LNCAP (cell line): ENCODE results near the gene PNCK.

Source experiments
- CTCF ChIP-seq: fragments of 450-650 bp; IDR thresholded peaks from 2 replicates; pipeline ENCODE4 v1.5.1; 2017; ENCODE audit warnings: mild to moderate bottlenecking

PNCK gene

DNA sequence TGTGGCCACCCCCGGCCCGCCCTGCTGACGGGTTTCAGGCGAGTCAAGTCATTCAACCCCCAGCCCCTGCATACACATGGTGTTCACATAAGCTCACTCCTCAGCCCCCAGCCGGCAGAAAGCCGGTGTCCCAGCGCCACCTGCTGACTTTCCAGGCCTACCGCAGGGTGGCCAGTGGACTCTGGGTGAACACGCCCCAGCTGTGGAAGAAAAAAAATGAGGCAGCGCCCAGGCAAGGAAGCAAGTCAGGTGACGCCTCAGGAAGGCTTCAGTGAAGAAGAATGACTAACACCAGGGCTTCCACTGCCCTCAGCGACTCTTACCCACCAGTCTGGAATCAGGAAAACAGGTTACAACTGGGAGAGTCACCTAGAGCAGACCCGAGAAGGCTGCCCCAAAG, 34.8 kb upstream of the PNCK start:
- TF ChIP-seq CTCF, result peak; percentile 55

DNA sequence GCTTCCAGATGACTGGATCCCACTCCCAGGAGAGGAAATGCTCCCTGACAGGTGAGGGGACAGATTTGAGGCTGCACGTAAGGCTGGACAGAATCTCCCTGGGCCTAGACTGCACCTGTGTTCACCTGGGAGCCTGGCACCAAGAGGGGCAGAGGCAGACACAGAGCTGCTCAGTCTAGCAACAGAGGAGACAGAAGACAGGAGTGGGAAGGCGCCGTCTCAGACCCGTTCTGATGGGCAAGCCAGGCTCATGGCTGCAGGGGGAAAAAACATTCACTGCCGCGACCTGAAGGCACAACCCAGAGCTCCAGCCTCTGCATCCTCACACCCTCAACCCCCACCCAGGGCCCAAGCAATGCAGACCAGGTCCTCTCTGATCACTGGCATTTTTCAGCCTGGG, 33.8 kb upstream of the PNCK start:
- TF ChIP-seq CTCF, result no peak

- TF ChIP-seq CTCF, result no peak
Measured at GRCh38 chrX:153706799-153707198, 33.2 kb upstream of the PNCK start.

DNA sequence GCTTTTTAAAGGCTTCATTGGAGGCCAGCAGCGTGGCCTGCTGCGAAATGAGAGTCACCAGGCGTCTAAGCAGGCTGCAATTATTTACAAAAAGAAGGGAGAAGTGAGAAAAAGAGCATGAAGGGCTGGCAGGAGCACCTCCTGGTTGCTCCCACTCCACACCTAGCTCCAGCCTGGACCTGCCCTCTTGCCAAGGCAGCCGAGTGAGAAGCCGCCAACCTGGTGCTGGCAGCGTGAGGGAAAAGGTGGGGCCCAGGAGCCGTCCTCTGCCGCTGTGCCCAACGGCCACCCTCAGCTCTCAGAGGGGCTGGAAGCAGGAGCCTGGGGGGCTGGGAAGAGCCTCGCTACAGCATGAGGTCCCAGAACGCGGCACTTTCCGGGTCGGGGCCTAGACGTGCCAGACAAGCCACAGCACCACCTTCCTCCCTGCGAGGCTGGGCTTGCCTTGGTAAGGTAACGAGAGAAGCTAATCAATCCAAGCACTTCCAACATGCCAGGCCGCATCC, 30.5 kb upstream of the PNCK start:
- no peak for TF ChIP-seq CTCF

- TF ChIP-seq CTCF, result no peak
Measured at GRCh38 chrX:153703036-153703370, 29.4 kb upstream of the PNCK start.

DNA sequence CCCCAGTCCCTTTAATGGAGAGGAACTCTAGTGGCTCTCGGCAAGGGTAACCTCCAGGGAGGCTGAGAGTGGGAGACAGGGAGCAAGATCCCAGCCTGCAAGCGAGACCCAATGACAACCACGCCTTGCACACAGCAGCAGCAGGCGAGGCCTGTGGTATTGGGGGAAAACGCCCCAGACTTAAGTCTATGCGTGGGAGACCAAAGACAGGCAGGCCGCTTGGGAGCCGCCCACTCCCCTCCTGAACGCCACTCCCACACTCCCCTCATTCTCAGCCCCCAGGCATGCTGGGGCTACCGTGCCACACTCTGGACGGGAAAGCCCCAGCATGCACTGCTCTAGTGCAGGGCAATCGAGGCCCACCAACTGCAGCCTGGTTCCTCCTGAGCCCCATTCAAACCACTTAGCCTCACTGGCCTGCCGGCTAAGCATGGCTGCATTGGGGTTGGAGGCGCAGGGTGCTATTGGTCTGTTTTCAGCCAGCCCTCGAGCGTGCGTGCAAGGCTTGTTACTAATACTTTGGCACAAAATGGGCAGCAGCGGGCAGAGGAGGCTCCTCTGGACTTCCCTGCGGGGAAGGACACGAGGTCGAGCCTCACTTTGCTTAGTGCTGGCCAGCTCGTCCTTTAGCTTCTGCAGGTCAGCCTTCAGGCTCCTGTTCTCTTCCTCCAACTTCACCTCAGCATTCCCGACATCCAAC, 28.9 kb upstream of the PNCK start:
- TF ChIP-seq CTCF, result no peak

DNA sequence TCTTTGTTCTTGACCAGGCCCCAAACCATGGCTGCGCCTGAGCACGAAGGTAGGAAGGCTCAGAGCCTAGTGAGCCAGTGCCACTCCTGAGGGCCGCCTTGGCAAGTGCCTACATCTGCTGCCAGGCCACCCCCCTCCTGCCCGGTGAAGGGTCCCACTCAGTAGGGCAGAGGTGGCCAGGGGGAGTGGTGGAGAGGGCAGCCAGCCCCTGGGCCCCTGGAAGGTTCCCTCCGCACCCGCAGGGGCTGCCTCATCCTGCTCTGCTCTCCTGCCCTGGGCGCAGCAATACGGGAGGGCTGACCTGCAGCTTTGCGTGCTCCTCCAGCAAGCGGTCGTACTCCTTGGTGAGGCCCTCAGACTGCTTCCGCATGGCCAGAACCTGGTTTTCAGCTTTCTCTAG, 28.1 kb upstream of the PNCK start:
- TF ChIP-seq CTCF, result no peak

- TF ChIP-seq CTCF, result no peak
Measured at GRCh38 chrX:153700967-153701366, 27.4 kb upstream of the PNCK start.
